ENCODE data around the gene BABAM2. TPM values are rescaled to one million over a fixed set of nuclear protein-coding genes. Genes with fewer than 3 reads are reported as not detected.

BABAM2 gene
- polyA plus RNA-seq, 3 donors = 33.2 to 52.8 (median 49.3) TPM

- Histone ChIP-seq H3K4me1 (ENCODE audit: control insufficient read depth in 1 of 2, insufficient read depth in 2 of 2, low read length in 2 of 2) (peaks cover 19 to 26% of the 10 kb centered on the region in 2 donors), H3K9ac (ENCODE audit: insufficient read depth, low read length, poor library complexity, severe bottlenecking) (no peak overlapping the region), H2AFZ (ENCODE audit: insufficient read depth, low read depth, low read length, poor library complexity, severe bottlenecking) (no peak overlapping the region), H3K27me3 (ENCODE audit: control insufficient read depth in 2 of 2, insufficient read depth in 2 of 2, low read length in 2 of 2) (no peaks in the 10 kb centered on the region), H3K4me2 (replicated peaks; ENCODE audit: extremely low read depth, low read length, poor library complexity, severe bottlenecking) (no peak overlapping the region), H3K36me3 (replicated peaks in 1 of 2; ENCODE audit: control insufficient read depth in 1 of 2, insufficient read depth in 2 of 2, low read length in 2 of 2) (peaks cover 0 to 4% of the 10 kb centered on the region in 2 donors), H3K4me3 (replicated peaks in 1 of 3; ENCODE audit: low read depth in 2 of 3, low read length in 3 of 3) (no peak overlapping the region), H3K9me3 (replicated peaks in 1 of 2; ENCODE audit: control insufficient read depth in 1 of 2, insufficient read depth in 1 of 2, low read length in 2 of 2) (no peaks in the 10 kb centered on the region), H4K20me1 (ENCODE audit: insufficient read depth, low read length) (no peaks in the 10 kb centered on the region), H3K79me2 (ENCODE audit: insufficient read depth, low read length) (no peaks in the 10 kb centered on the region), H3K27ac (ENCODE audit: low read depth in 1 of 2, low read length in 2 of 2) (no peak overlapping the region)
- Mint-ChIP-seq H3K36me3 (peaks cover 30 to 36% of the 10 kb centered on the region in 2 donors), H3K9me3 (no peaks in the 10 kb centered on the region), H3K4me1 (peaks cover 30% of the 10 kb centered on the region), H3K27me3 (ENCODE audit: low read depth in 3 of 3) (peaks cover 0 to 2% (median 0%) of the 10 kb centered on the region in 3 donors), H3K4me3 (no peak overlapping the region), H3K27ac (no peak overlapping the region)
- DNase-seq = no peak
- TF ChIP-seq CTCF (IDR thresholded peaks at IDR 0.05) = no peak
- WGBS (ENCODE audit: insufficient coverage) = 100% methylated on average over 7 of the region's 9 CpGs
- intact Hi-C loops (cut with micrococcal nuclease) = loop anchor here (10.0 kb wide), 2 partner anchors 58 to 118 kb away; partner anchors contain the start of gene FOSL2 (in 1 of the 2)
Observed at GRCh38 chr2:28276807-28277206, 386.3 kb downstream of the BABAM2 start.

- 100% methylated on average over 1 of the region's 7 CpGs for WGBS (ENCODE audit: insufficient coverage)
- DNase-seq = no peak
- Histone ChIP-seq H3K4me3 (replicated peaks in 1 of 3; ENCODE audit: low read depth in 2 of 3, low read length in 3 of 3) (no peak overlapping the region), H3K79me2 (ENCODE audit: insufficient read depth, low read length) (no peaks in the 10 kb centered on the region), H3K27ac (ENCODE audit: low read depth in 1 of 2, low read length in 2 of 2) (no peak overlapping the region), H2AFZ (ENCODE audit: insufficient read depth, low read depth, low read length, poor library complexity, severe bottlenecking) (no peak overlapping the region), H3K36me3 (replicated peaks in 1 of 2; ENCODE audit: control insufficient read depth in 1 of 2, insufficient read depth in 2 of 2, low read length in 2 of 2) (peaks cover 0 to 4% of the 10 kb centered on the region in 2 donors), H3K9me3 (replicated peaks in 1 of 2; ENCODE audit: control insufficient read depth in 1 of 2, insufficient read depth in 1 of 2, low read length in 2 of 2) (no peaks in the 10 kb centered on the region), H4K20me1 (ENCODE audit: insufficient read depth, low read length) (no peaks in the 10 kb centered on the region), H3K9ac (ENCODE audit: insufficient read depth, low read length, poor library complexity, severe bottlenecking) (no peak overlapping the region), H3K4me2 (replicated peaks; ENCODE audit: extremely low read depth, low read length, poor library complexity, severe bottlenecking) (no peak overlapping the region), H3K4me1 (ENCODE audit: control insufficient read depth in 1 of 2, insufficient read depth in 2 of 2, low read length in 2 of 2) (peaks cover 19 to 26% of the 10 kb centered on the region in 2 donors), H3K27me3 (ENCODE audit: control insufficient read depth in 2 of 2, insufficient read depth in 2 of 2, low read length in 2 of 2) (no peaks in the 10 kb centered on the region)
- Mint-ChIP-seq H3K4me1 (peaks cover 29% of the 10 kb centered on the region), H3K4me3 (no peak overlapping the region), H3K27ac (no peak overlapping the region), H3K27me3 (ENCODE audit: low read depth in 3 of 3) (peaks cover 0 to 2% (median 0%) of the 10 kb centered on the region in 3 donors), H3K36me3 (peaks cover 33 to 35% of the 10 kb centered on the region in 2 donors), H3K9me3 (no peaks in the 10 kb centered on the region)
- TF ChIP-seq CTCF (IDR thresholded peaks at IDR 0.05) = no peak
- intact Hi-C loops (cut with micrococcal nuclease) = loop anchor here (10.0 kb wide), 2 partner anchors 57 to 117 kb away; partner anchors contain the start of gene FOSL2 (in 1 of the 2)
Observed at GRCh38 chr2:28277466-28277865, 386.9 kb downstream of the BABAM2 start.
